ENCODE results near the gene TNRC6A. TPM values are rescaled to one million over a fixed set of nuclear protein-coding genes. Genes with fewer than 3 reads are reported as not detected.

The TNRC6A gene
- total and polyA plus RNA-seq, 9 of the 15 experiments (the other 6 are each of a cell fraction or from before 2014, with no cell fraction given), result 3.4 to 32.1 (median 26.6) TPM

DNA sequence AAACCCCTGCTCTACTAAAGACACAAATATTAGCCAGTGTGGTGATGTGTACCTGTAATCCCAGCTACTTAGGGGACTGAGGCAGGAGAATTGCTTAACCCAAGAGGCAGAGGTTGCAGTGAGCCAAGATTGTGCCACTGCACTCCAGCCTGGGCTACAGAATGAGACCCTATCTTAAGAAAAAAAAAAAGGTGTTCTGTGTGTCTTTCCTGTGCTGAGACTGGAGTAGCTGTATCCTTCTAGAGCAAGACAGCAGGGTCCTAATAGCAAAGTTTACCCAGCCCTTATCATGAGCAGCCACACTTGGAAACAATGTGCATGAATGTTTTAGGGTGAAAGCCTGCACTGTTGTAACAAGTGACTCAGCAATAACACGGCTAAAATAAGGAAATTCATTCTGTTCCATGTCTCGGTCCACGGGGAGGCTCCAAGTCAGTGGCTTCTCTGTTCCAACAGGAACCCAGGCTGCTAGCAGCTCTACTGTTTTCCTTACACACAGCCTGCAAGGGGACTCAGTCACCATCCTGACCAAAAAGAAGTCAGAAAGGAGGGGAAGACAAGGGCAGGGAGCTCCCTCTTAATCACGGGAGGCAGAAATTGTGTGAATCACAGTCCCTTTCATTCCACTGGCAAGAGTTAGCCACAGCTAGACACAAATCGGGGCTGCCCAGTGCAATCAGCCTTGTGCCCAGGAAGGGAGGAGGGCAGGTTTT is 109.3 kb downstream of the TNRC6A start (continued):
- TF ChIP-seq, protein P1, sequence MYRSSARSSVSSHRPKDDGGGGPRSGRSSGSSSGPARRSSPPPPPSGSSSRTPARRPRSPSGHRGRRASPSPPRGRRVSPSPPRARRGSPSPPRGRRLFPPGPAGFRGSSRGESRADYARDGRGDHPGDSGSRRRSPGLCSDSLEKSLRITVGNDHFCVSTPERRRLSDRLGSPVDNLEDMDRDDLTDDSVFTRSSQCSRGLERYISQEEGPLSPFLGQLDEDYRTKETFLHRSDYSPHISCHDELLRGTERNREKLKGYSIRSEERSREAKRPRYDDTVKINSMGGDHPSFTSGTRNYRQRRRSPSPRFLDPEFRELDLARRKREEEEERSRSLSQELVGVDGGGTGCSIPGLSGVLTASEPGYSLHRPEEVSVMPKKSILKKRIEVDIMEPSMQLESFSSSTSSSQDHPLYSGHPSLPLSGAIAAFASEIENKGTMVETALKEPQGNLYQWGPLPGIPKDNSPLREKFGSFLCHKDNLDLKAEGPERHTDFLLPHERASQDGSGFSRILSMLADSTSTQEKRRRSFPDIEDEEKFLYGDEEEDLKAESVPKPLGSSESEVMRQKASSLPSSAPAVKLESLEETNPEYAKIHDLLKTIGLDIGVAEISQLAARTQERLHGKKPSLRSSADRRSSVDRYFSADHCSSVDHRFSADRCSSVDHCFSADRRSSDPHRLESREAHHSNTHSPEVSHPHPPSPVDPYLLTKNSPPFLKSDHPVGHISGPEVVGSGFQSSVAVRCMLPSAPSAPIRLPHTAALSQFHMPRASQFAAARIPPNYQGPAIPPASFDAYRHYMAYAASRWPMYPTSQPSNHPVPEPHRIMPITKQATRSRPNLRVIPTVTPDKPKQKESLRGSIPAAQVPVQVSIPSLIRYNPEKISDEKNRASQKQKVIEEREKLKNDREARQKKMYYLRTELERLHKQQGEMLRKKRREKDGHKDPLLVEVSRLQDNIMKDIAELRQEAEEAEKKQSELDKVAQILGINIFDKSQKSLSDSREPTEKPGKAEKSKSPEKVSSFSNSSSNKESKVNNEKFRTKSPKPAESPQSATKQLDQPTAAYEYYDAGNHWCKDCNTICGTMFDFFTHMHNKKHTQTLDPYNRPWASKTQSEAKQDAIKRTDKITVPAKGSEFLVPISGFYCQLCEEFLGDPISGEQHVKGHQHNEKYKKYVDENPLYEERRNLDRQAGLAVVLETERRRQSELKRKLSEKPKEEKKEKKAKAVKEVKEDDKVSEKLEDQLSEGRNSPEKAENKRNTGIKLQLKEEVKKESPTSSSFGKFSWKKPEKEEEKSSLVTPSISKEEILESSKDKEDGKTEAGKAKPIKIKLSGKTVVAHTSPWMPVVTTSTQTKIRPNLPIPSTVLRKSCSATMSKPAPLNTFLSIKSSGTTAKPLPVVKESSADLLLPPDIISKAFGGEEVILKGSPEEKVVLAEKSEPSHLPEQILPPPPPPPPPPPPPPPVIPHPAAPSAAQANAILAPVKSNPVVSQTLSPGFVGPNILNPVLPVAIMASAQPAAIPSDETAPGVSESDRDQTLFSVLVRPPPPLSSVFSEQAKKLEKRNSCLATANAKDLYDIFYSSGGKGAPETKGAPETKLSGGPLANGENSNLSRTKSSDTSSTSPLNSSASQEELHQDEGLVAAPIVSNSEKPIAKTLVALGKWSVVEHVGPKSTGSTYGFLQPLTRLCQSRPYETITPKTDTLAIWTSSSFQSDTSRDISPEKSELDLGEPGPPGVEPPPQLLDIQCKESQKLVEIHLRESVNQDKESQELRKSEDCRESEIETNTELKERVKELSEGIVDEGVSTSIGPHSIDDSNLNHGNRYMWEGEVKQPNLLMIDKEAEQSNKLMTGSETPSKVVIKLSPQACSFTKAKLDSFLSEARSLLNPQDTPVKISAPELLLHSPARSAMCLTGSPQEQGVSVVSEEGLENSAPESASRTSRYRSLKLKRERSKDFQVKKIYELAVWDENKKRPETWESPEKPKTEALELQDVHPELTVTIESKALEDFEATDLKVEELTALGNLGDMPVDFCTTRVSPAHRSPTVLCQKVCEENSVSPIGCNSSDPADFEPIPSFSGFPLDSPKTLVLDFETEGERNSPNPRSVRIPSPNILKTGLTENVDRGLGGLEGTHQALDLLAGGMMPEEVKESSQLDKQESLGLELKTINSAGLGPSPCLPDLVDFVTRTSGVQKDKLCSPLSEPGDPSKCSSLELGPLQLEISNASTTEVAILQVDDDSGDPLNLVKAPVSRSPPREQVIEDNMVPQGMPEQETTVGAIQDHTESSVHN (IDR thresholded peaks at IDR 0.05; ENCODE audit: borderline replicate concordance in 1 of 2, low read depth in 1 of 2), result peak in 1 of 2 experiments; percentile 74; a peak in 1 of 4 replicates
- TF ChIP-seq RBM25 (IDR thresholded peaks at IDR 0.05; ENCODE audit: low read depth, low read length, severe bottlenecking) (no peak), POLR2AphosphoS2 (IDR thresholded peaks at IDR 0.05; ENCODE audit: low read length) (no peak), ZBTB1 (CRISPR knock-in tag; IDR thresholded peaks at IDR 0.05; ENCODE audit: borderline replicate concordance, low read depth) (no peak), HSF4 (CRISPR knock-in tag; IDR thresholded peaks at IDR 0.05; ENCODE audit: borderline replicate concordance) (no peak), THRAP3 (IDR thresholded peaks at IDR 0.05; ENCODE audit: borderline replicate concordance) (no peak), HIVEP1 (CRISPR knock-in tag; IDR thresholded peaks at IDR 0.05) (no peak), NCOR1 (IDR thresholded peaks at IDR 0.05) (peak; percentile 91), PML (IDR thresholded peaks at IDR 0.05; ENCODE audit: low read length) (peak; percentile 83), NCOA1 (IDR thresholded peaks at IDR 0.05; ENCODE audit: low read depth) (peak; percentile 80; the same call in 1 of the 2 replicates), GATAD2A (IDR thresholded peaks at IDR 0.05) (no peak)
- TF ChIP-seq, protein P2, sequence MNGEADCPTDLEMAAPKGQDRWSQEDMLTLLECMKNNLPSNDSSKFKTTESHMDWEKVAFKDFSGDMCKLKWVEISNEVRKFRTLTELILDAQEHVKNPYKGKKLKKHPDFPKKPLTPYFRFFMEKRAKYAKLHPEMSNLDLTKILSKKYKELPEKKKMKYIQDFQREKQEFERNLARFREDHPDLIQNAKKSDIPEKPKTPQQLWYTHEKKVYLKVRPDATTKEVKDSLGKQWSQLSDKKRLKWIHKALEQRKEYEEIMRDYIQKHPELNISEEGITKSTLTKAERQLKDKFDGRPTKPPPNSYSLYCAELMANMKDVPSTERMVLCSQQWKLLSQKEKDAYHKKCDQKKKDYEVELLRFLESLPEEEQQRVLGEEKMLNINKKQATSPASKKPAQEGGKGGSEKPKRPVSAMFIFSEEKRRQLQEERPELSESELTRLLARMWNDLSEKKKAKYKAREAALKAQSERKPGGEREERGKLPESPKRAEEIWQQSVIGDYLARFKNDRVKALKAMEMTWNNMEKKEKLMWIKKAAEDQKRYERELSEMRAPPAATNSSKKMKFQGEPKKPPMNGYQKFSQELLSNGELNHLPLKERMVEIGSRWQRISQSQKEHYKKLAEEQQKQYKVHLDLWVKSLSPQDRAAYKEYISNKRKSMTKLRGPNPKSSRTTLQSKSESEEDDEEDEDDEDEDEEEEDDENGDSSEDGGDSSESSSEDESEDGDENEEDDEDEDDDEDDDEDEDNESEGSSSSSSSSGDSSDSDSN (IDR thresholded peaks at IDR 0.05; ENCODE audit: borderline replicate concordance in 1 of 2, low read depth in 2 of 2, low read length in 2 of 2), result no peak
- TF ChIP-seq, protein P3, sequence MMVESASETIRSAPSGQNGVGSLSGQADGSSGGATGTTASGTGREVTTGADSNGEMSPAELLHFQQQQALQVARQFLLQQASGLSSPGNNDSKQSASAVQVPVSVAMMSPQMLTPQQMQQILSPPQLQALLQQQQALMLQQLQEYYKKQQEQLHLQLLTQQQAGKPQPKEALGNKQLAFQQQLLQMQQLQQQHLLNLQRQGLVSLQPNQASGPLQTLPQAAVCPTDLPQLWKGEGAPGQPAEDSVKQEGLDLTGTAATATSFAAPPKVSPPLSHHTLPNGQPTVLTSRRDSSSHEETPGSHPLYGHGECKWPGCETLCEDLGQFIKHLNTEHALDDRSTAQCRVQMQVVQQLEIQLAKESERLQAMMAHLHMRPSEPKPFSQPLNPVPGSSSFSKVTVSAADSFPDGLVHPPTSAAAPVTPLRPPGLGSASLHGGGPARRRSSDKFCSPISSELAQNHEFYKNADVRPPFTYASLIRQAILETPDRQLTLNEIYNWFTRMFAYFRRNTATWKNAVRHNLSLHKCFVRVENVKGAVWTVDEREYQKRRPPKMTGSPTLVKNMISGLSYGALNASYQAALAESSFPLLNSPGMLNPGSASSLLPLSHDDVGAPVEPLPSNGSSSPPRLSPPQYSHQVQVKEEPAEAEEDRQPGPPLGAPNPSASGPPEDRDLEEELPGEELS (CRISPR knock-in tag; IDR thresholded peaks at IDR 0.05; ENCODE audit: borderline replicate concordance), result no peak
- TF ChIP-seq, protein P4, sequence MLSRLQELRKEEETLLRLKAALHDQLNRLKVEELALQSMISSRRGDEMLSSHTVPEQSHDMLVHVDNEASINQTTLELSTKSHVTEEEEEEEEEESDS (CRISPR knock-in tag; IDR thresholded peaks at IDR 0.05), result no peak
